ENCODE measurements around the gene RIMBP2.

DNA sequence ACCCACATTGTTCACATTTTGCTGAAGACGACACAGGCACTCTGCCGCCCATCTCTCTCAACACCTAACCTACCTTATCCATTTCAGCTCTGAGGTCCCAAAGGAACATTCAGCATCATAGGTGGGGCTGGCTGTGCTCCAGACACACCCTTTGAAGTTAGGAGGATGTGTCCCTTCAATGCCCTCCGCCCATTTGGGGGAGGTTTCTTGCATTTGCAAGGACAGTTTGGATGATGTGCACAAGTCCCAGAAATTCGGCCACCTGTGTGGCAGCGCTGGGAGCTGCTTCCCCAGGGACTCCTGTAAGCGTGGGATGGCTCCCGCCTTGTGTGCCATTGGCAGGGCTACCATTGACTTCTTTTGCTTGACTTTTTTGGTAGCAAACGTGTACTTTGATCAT, 113.8 kb downstream of the RIMBP2 start:
- TF ChIP-seq POLR2A (IDR thresholded peaks at IDR 0.05; ENCODE audit: low read depth, low read length) (no peak), POLR2AphosphoS5 (IDR thresholded peaks at IDR 0.05; ENCODE audit: low read depth, low read length) (no peak)

All from GM12892 (cell line).